ENCODE measurements around the gene RPS13. TPM values are rescaled to one million over a fixed set of nuclear protein-coding genes. Genes with fewer than 3 reads are reported as not detected.

RPS13 gene
- total RNA-seq (1,295 and 1,411 TPM in 2 replicates), polyA plus RNA-seq (1,599 and 1,689 TPM in 2 replicates), polyA minus RNA-seq (570 and 1,012 TPM in 2 replicates)
- 2,052 TPM for total RNA-seq (2013)

GRCh38 chr11:17077520-17078401 is at the start of gene RPS13:
TSS of gene RPS13 (minus strand) at chr11:17077667. CDS start at chr11:17077641, 26 bp downstream.
- CTCF ChIA-PET, result interaction anchor here (0.7 kb wide), 1 partner anchor 255 kb away, joined by 3 read pairs; no protein-coding TSS in a partner anchor
- intact Hi-C loops (cut with micrococcal nuclease), result loop anchor here (1.0 to 5.0 kb wide), 7 partner anchors 131 to 1555 kb away; partner anchors contain the start of genes C11orf58, KCNJ11, NCR3LG1 and NUCB2

More at GRCh38 chr11:17077520-17078401, at the start of gene RPS13:
- Mint-ChIP-seq H3K9me3 (ENCODE audit: insufficient read depth) (no peaks in the 10 kb centered on the region), H3K4me1 (peaks cover 39% of the 10 kb centered on the region), H3K27me3 (no peaks in the 10 kb centered on the region), H3K27ac (peak within 1 kb of the TSS; percentile 92), H3K4me3 (peak within 1 kb of the TSS; percentile 89)
- Histone ChIP-seq H3K9me3 (ENCODE audit: control extremely low read depth in 1 of 3, control insufficient read depth in 2 of 3, insufficient read depth in 1 of 3, low read length in 2 of 3) (no peaks in the 10 kb centered on the region), H2AFZ (ENCODE audit: insufficient read depth, low read depth, low read length, poor library complexity, severe bottlenecking) (peak within 1 kb of the TSS; percentile 98), H4K20me1 (ENCODE audit: control insufficient read depth, insufficient read depth, low read length, poor library complexity, severe bottlenecking) (peaks cover 4% of the 10 kb centered on the region), H3K4me3 (ENCODE audit: control extremely low read depth in 1 of 5, extremely low read depth in 1 of 5, insufficient read depth in 1 of 5, low read depth in 2 of 5, low read length in 4 of 5) (peak within 1 kb of the TSS; percentile 60 to 97 (median 89)), H3K4me1 (ENCODE audit: control insufficient read depth in 2 of 2, insufficient read depth in 2 of 2, low read length in 2 of 2) (peaks cover 23 to 26% of the 10 kb centered on the region in 2 donors), H3K79me2 (ENCODE audit: control insufficient read depth, insufficient read depth, low read length) (peaks cover 21% of the 10 kb centered on the region), H3K36me3 (replicated peaks in 1 of 2; ENCODE audit: control extremely low read depth in 1 of 2, control insufficient read depth in 1 of 2, extremely low read depth in 1 of 2, insufficient read depth in 2 of 2, low read length in 1 of 2) (peaks cover 0 to 24% of the 10 kb centered on the region in 2 experiments), H3K27ac (ENCODE audit: low read length in 2 of 2) (peak within 1 kb of the TSS; percentile 94), H3K27me3 (replicated peaks in 1 of 4; ENCODE audit: control extremely low read depth in 1 of 4, control insufficient read depth in 3 of 4, insufficient read depth in 4 of 4, low read length in 3 of 4) (no peaks in the 10 kb centered on the region), H3K4me2 (replicated peaks; ENCODE audit: low read depth, low read length, poor library complexity, severe bottlenecking) (peak within 1 kb of the TSS; percentile 97), H3K9ac (ENCODE audit: low read length) (peak within 1 kb of the TSS; percentile 94)
- ATAC-seq (ENCODE audit: low read depth) (peak; percentile 96), DNase-seq (peak; percentile 97)
- POLR2A ChIA-PET, result interaction anchor here (0.6 to 1.7 kb wide), 9 partner anchors 17 to 936 kb away, joined by 3 to 14 read pairs (median 5); partner anchors contain the start of genes C11orf58 and PIK3C2A
- TF ChIP-seq, protein P1, sequence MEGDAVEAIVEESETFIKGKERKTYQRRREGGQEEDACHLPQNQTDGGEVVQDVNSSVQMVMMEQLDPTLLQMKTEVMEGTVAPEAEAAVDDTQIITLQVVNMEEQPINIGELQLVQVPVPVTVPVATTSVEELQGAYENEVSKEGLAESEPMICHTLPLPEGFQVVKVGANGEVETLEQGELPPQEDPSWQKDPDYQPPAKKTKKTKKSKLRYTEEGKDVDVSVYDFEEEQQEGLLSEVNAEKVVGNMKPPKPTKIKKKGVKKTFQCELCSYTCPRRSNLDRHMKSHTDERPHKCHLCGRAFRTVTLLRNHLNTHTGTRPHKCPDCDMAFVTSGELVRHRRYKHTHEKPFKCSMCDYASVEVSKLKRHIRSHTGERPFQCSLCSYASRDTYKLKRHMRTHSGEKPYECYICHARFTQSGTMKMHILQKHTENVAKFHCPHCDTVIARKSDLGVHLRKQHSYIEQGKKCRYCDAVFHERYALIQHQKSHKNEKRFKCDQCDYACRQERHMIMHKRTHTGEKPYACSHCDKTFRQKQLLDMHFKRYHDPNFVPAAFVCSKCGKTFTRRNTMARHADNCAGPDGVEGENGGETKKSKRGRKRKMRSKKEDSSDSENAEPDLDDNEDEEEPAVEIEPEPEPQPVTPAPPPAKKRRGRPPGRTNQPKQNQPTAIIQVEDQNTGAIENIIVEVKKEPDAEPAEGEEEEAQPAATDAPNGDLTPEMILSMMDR (IDR thresholded peaks at IDR 0.05), result no peak
- no peak for TF ChIP-seq EZH2 (IDR thresholded peaks at IDR 0.05; ENCODE audit: borderline replicate concordance, insufficient read depth, low read depth, low read length, poor library complexity, severe bottlenecking)
- under 1% methylated on average over 52 of the region's 55 CpGs for WGBS (ENCODE audit: insufficient coverage)

Data from B cell (primary cell).